Retina (tissue), 1 donor: ENCODE data around the gene ZFC3H1.
"Not testable (repeated sequence)": the region's sequence is repeated elsewhere in the genome, so short reads cannot be mapped to it uniquely, and the experiment has no call there.

Source experiments
- DNase-seq: peaks from one replicate; pipeline ENCODE4 v3.0.0-alpha.2; 2016

The ZFC3H1 gene, protein sequence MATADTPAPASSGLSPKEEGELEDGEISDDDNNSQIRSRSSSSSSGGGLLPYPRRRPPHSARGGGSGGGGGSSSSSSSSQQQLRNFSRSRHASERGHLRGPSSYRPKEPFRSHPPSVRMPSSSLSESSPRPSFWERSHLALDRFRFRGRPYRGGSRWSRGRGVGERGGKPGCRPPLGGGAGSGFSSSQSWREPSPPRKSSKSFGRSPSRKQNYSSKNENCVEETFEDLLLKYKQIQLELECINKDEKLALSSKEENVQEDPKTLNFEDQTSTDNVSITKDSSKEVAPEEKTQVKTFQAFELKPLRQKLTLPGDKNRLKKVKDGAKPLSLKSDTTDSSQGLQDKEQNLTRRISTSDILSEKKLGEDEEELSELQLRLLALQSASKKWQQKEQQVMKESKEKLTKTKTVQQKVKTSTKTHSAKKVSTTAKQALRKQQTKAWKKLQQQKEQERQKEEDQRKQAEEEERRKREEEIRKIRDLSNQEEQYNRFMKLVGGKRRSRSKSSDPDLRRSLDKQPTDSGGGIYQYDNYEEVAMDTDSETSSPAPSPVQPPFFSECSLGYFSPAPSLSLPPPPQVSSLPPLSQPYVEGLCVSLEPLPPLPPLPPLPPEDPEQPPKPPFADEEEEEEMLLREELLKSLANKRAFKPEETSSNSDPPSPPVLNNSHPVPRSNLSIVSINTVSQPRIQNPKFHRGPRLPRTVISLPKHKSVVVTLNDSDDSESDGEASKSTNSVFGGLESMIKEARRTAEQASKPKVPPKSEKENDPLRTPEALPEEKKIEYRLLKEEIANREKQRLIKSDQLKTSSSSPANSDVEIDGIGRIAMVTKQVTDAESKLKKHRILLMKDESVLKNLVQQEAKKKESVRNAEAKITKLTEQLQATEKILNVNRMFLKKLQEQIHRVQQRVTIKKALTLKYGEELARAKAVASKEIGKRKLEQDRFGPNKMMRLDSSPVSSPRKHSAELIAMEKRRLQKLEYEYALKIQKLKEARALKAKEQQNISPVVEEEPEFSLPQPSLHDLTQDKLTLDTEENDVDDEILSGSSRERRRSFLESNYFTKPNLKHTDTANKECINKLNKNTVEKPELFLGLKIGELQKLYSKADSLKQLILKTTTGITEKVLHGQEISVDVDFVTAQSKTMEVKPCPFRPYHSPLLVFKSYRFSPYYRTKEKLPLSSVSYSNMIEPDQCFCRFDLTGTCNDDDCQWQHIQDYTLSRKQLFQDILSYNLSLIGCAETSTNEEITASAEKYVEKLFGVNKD (N-terminal part only)

DNA sequence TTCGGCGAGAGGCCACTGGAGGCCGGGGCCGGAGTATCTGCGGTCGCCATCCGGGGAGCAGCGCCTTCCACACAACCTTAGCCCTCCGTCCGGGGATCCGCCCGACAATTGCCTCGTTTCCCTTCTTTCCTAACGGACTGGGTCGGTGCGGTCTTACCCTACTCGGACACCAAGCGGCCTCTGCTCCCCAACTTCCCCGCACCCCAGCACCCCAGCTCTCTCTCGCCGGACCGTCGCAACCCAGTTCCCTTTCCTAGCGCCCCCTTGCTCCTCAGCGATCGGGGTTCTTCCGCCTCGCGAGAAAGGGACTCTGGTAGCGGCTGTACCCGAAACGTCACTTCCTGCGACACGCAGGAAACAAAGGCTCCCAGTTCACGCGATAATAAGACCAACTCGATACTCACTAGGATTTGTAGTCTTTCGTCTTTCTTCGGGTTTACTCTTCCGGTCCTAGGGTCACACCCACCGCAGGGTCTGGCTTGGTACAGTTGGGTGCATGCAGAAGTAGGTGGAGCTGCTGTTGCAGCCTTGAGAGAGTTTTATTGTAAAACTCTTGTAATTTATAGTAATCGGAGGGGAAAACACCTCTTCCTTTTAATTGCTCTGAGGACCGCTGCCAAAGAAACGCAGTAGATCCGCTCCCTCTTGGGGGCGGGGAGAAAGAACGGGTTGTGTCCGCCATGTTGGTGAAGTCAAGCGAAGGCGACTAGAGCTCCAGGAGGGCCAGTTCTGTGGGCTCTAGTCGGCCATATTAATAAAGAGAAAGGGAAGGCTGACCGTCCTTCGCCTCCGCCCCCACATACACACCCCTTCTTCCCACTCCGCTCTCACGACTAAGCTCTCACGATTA is at the start of gene ZFC3H1, which contains the start of gene THAP2:
ZFC3H1 (minus strand) TSS at position 288 of the 850 bp plus-strand sequence; CDS start at position 50, 238 bp downstream.
THAP2 (plus strand) TSS at position 741 of the 850 bp plus-strand sequence. CDS start 209 bp downstream, outside the sequence.
- DNase-seq, result peak; percentile 99

DNA sequence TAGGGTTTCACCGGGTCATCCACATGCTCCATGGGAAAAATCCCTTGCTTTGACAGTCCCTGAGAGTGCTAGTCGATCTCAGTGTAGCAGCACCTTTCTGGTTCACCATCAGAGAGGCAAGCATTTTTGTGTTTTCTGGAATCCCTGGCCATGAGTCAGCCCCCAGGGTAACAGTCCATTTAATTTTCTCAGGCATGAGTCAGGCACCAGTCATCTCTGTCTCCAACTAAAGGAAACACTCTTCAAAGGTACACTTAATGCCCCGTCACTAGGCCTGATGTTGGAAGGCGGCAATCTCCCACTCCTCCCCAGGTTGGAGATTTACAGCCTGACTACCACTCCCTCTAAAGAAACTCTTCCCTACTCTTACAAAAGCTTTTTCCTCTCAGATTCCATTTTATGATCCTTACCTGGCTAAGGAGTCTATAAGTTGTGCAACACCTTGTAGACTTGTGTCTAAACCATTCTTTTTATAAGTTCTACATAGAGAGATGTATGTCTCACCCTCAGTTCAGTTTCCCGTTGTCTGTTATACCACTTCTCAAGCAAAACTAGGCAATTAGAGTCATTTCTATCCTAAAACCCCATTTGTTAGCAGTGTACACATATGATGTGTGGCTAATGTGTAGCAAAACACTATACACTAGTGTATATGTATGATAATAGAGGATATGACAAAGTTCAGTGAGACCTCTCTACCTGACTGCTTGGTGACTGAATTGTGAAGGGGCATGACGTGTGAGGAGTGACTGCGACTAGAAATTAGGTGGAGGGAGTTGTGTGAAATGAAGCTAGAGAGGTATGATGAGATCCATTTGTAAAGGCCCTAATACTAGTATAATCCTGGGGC is 46.9 kb upstream of the ZFC3H1 start:
- DNase-seq, result no peak

DNA sequence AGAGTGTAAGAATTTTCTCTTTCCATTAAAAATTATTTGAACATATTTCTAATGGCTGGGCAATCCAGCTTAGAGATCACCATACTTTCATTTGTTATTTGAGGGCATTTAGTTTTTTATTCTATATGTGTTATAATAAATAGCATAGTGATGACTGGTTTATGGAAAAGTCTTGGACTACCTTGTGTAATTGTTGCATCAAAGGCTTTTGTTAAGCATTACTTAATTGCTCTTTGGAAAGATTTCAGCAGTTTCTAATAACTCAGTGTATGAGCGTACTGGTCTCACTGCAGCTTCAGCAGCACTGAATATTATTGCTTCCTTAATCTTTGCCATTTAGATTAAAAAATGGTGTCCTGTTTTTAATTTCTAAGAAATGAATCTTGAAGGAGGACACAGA is 45.0 kb upstream of the ZFC3H1 start:
- no peak for DNase-seq

DNA sequence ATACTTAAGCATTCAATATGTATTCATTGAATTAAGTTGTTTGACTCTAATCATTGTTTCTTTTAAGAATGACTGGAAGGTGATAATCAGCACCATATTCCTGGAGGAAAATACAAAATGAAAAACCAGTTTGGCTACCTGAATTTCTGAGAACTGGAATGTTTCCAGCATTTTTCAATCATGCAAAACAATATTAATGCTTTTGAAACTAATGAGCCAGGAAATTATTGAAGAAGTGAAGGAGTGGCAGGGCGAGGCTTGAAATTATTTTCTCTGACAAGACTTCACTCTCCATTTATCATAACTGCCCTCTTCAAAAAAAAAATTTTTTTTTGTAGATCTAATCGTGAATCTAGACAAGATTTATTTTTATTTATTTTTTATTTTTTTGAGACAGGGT is 41.3 kb upstream of the ZFC3H1 start:
- no peak for DNase-seq

DNA sequence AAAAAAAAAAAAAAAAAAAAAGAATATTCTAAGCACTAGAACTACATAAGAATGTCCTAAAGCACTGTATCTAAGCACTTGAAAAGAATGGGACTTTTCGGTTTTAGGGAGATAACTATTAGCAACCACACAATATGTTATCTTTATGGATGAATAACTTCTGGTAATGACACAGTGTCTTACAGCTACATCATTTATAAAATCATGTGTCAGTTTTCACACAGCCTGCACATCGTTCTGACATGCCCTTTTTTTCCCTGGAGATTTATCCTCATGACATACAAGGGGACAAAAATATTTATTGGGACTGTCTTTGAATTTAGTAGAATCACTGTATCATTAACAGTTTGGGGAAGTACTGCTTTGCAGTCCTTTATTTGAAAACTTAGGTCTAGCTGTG is 39.6 kb upstream of the ZFC3H1 start:
- peak; percentile 61 for DNase-seq

DNA sequence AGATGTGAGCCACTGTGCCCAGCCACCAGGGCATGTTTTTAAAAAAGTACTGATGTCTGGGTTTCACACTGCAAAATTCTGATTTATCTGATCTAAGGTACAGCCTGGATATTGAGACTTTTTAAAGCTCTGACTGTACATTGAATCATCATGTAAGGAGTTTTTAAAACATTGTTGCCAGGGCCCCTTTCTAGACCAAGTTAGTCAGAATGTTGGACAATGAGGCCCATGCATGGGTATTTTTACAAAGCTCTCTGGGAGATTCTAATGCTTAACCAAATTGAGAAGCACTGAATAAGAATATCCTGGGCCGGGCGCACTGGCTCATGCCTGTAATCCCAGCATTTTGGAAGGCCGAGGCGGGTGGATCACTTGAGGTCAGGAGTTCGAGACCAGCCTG is 38.9 kb upstream of the ZFC3H1 start:
- no peak for DNase-seq

DNA sequence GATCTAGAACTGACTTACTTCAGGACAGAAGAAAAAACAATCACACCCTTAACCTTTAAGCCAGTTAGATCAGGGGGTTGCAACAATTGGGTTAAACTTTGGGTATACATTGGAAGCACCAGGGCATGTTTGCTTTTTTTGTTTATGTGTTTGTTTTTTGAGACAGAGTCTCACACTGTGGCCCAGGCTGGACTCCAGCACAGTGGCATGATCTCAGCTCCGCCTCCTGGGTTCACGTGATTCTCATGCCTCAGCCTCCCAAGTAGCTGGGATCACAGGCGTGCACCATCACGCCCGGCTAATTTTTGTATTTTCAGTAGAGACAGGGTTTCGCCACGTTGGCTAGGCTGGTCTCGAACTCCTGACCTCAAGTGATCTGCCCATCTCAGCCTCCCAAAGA is 38.5 kb upstream of the ZFC3H1 start:
- not testable (repeated sequence) for DNase-seq

DNA sequence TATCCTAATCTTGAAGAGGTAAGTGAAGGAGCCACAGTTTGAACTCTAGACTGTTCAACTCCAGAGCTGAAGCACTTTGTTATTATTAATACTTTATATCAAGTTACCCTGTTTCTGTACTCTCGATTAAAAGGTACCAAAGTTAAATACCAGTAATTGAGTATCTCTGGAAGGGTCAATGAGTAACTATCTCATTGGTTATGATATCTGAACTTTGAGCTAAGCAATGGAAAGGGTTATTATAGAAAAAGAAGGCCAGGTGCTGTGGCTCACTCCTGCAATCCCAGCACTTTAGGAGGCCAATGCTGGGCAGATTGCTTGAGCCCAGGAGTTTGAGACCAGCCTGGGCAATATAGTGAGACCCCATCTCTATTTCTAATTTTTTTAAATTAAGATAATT is 32.1 kb upstream of the ZFC3H1 start:
- DNase-seq, result no peak

DNA sequence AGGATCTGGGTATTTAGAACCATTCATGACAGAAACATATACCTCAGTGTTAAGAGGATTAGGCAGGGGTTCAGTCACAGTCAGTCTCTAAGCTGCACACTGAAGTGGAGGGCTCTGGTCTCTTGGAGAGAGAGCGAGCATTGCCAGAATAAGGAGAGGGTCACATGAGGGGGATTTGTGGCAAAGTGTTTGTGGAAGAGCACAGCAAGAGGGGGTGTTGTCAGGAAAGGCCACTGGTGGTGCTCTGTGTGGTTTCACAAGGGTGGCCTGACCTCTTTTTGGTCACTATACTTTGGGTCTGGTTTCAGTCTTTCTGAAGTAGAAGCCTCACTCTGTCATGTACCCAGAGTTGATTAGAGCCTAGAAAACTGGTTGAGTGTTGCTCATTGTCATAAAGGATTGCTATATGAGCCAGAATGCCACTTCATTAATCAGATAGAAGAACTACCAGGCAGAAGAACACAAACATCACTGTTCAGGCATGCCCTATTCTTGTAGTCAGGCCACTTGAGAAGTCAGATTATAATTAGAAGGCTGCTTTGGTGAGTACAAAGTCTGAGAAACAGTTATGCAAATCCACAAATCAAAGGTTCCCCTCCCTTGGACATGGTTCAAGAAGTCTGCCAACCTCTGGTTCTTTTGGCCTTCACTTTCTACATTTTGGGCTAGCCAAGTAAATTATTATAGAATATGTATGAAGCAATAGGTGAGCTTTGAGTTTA is 30.6 kb upstream of the ZFC3H1 start:
- DNase-seq, result no peak

DNA sequence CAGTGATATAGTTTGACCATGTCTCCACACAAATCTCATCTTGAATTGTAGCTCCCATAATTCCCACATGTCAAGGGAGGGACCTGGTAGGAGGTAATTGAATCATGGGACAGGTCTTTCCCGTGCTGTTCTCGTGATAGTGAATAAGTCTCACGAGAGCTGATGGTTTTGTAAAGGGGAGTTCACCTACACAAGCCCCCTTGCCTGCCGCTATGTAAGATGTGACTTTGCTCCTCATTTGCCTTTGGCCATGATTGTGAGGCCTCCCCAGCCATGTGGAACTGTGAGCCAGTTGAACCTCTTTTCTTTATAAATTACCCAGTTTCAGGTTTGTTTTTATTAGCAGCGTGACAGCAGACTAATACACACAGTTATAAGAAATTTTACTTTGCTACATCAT is 30.0 kb upstream of the ZFC3H1 start:
- not testable (repeated sequence) for DNase-seq

DNA sequence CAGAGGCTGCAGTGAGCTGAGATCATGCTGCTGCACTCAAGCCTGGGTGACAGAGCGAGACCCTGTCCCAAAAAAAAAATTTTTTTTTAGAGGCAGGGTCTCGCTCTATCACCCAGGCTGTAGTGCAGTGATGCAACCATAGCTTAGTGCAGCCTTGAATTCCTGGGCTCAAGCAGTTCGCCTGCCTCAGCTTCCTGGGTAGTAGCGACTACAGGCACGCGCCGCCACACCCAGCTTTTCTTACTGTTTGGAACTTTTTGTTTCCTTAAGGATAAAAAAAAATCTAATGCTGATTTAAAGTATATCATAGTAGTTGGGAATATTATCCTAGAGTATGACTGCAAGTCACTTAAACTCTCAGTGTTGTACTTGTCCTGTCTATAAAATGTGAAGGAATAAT is 29.5 kb upstream of the ZFC3H1 start:
- no peak for DNase-seq

DNA sequence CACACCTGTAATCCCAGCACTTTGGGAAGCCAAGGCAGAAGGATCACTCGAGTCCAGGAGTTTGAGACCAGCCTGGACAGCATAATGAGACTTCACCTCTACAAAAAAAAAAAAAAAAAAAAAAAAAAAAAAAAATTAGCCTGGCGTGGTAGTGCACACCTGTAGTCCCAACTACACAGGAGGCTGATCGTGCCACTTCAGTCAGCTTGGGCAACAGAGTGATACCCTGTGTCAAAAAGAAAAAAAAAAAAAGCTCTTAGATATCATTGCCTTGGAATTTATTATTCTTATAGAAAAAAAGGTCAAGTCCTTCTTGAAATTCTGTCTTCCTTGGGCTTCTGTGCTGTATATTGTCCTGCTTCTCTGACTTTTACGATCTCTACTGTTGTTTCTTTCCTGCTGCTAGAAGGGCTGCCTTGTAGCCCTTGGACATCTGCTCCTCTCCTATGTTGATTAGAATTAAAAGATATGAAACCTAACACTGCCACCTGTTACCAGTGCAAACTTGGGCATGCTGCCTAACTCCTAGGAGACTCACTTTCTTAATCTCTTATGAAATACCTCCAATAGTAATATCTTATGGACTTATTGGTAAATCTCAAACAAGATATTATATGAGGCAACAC is 28.0 kb upstream of the ZFC3H1 start:
- DNase-seq, result no peak

DNA sequence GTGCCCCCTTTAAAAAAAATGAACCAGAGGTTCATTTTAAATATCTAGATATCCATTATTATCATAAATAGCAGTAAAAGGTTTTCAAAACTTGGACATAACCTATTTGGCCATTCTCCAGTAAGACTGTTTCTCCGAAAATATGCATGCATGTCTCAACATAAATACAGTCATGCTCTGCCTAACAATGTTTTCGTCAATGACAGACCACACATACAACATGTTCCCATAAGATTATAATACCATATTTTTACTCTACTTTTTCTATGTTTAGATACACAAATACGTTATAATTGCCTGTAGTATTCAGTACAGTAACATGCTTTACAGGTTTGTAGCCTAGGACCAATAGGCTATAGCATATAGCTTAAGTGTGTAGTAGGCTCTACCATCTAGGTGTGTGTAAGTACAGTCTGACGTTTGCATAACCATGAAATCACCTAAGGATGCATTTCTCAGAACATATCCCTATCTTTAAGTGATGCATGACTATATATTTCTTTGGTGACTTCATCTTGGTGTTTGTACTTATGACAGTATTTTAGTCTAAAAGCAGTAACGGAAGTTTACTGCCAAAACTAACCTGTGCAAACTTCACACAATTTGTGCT is 25.4 kb upstream of the ZFC3H1 start:
- DNase-seq, result no peak

DNA sequence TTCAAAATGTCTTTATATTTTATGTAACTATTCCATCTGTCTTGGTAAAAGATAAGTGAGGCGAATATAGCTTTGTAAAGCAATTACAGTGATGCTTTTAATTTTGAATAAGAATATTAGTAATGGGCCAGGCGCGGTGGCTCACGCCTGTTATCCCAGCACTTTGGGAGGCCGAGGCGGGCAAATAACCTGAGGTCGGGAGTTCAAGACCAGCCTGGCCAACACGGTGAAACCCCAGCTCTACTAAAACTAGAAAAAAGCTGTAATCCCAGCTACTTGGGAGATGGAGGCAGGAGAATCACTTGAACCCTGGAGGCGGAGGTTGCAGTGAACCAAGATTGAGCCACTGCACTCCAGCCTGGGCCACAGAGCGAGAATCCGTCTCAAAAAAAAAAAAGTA is 23.5 kb upstream of the ZFC3H1 start:
- DNase-seq, result not testable (repeated sequence)

DNA sequence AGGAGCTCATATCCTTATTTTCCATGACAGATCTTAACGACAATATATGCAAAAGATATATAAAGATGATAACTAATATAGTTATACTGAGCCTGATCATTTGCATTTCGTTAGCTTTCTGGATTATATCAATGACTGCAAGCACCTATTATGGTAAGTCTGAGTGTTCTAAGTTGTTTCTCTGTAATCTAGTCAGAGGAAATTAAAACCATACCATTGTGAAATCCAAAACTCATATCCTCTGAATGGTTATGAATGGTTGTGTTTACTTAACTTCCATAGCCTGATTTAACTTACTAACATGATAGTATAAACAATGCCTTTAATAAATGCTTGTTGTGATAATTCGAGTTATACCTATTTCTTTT is 23.0 kb upstream of the ZFC3H1 start:
- no peak for DNase-seq

DNA sequence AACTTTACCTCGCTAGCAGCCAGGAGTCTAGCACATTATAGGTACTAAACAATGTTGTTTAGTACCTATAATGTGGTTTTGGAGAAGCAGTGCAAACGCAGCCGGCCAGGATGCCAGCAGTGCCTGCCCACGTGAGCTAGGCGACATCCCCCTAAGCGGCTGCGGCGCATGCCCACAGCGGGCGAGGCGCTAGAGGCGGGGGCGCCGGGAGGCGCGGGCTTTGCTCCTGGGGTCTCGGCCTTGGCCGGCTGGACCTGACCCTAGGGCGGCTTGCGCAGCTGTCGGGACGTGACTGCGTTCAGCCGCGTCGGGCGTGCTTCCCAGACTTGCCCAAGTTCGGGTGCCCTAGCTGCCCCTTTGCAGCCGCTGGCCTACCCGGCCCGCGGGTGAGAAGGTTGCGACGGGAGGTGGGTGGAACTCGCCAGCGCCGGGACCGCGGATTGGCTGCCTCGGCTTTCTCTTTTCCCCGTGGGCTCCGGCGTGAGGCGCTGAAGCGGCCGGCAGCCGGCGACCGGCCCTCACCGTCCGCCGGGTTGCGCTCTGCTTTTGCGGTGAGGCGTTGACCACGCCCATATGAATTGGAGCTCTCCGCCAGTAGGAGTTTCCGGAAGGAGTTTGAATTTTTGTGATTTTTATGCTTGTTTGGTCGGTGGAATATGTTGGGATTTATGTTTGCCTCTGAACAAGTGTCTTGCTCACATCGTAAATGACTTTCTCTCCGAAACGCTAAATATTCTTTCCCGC is 22.4 kb upstream of the ZFC3H1 start, which contains the start of gene TMEM19:
TMEM19 (plus strand) TSS at position 169 of the 744 bp plus-strand sequence. CDS start 599 bp downstream, outside the sequence.
- DNase-seq, result peak; percentile 98

DNA sequence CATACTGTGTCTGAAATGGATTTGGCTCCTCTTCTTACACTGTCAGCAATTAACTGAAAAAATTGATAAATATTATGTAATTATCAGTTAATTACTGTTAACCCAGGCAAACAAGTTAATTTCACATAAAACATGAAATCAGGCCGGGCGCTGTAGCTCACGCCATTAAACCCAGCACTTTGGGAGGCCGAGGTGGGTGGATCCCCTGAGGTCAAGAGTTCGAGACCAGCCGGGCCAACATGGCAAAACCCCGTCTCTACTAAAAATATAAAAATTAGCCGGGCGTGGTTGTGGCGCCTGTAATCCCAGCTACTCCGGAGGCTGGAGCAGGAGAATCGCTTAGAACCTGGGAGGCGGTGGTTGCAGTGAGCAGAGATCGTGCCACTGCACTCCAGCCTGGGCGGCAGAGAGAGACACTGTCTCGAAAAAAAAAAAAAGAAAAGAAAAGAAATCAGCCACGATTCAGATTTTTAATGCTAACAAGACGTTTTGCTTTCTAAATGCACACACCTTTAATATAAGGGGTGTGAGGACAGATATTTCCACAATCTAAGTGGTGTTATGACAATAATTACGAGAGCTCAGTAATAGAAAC is 21.8 kb upstream of the ZFC3H1 start:
- DNase-seq, result no peak

DNA sequence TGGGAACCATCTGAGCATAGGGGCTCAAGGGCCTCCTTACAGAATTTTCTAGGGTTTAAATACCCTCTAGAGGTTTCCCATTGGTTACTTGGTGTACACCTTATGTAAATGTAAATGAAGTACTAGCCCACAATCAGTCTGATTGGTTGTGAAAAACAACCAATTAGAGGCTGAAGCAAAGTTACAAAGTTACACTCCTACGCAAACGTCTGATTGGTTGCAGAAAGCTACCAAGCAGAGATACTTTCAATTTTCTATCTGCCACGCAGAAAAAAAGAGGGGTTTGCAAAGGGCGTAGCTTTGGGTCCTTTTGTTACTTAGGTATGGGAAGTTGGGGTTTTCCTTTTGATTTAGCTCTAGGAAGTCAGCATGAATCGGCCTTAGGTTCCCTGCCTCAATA is 20.4 kb upstream of the ZFC3H1 start:
- no peak for DNase-seq
